HepG2 (cell line): ENCODE data around the gene IL17RC. TPM values are rescaled to one million over a fixed set of nuclear protein-coding genes. Genes with fewer than 3 reads are reported as not detected.

Experiments
- FOXP1 ChIP-seq, 2 experiments: fragments of 450-650 bp in 1 of 2; IDR thresholded peaks; 2 replicates each; pipeline ENCODE4 v1.6.1; 2017 to 2018; ENCODE audit warnings: antibody characterized with exemption in 1 of 2
- HMG20A ChIP-seq: IDR thresholded peaks from 2 replicates; pipeline ENCODE4 v1.6.1; 2016; ENCODE audit warnings: borderline replicate concordance
- HNF4A ChIP-seq: sonication (generic); formaldehyde crosslinking; IDR thresholded peaks from 2 replicates; pipeline ENCODE4 v1.4.0; 2020; ENCODE audit warnings: missing genetic modification reagents
- HNF4G ChIP-seq, 2 experiments: sonication (generic) in 1 of 2; formaldehyde crosslinking in 1 of 2; IDR thresholded peaks; 2 replicates each; pipeline versions ENCODE4 v1.4.0 to v1.6.1; 2011 to 2020; ENCODE audit warnings: borderline replicate concordance in 2 of 2, low read depth in 2 of 2, mild to moderate bottlenecking in 2 of 2, low read length in 1 of 2, missing genetic modification reagents in 1 of 2, moderate library complexity in 1 of 2
- MED1 ChIP-seq: sonication (generic); formaldehyde crosslinking; IDR thresholded peaks from 2 replicates; pipeline ENCODE4 v1.4.0; 2020; ENCODE audit warnings: missing genetic modification reagents
- NCOA2 ChIP-seq: sonication (generic); formaldehyde crosslinking; IDR thresholded peaks from 2 replicates; pipeline ENCODE4 v1.8.0; 2022; ENCODE audit warnings: inconsistent platforms
- NR2F1 ChIP-seq, 2 experiments: fragments of 450-650 bp in 1 of 2; formaldehyde crosslinking in 1 of 2; IDR thresholded peaks; 2 replicates each; pipeline versions ENCODE4 v1.5.0 to v1.6.1; 2016 to 2020; ENCODE audit warnings: mild to moderate bottlenecking in 1 of 2, missing compliant biosample characterization in 1 of 2, missing genetic modification reagents in 1 of 2, moderate library complexity in 1 of 2
- RARA ChIP-seq: IDR thresholded peaks from 2 replicates; pipeline ENCODE4 v1.6.1; 2016; ENCODE audit warnings: missing genetic modification reagents, missing compliant biosample characterization
- RCOR2 ChIP-seq: IDR thresholded peaks from 2 replicates; pipeline ENCODE4 v1.6.1; 2016; ENCODE audit warnings: missing biosample characterization, missing genetic modification reagents
- RXRB ChIP-seq: IDR thresholded peaks from 2 replicates; pipeline ENCODE4 v1.6.1; 2016; ENCODE audit warnings: borderline replicate concordance, missing genetic modification reagents, missing compliant biosample characterization
- SOX13 ChIP-seq, 3 experiments: fragments of 450-650 bp in 1 of 3; sonication (generic) in 1 of 3; formaldehyde crosslinking in 1 of 3; IDR thresholded peaks in 2 of 3; conservative IDR thresholded peaks in 1 of 3; 2 replicates each; pipeline versions ENCODE4 v1.5.0 to v1.6.1; 2016 to 2020; ENCODE audit warnings: antibody characterized with exemption in 1 of 3, mild to moderate bottlenecking in 1 of 3, missing compliant biosample characterization in 1 of 3, missing genetic modification reagents in 1 of 3, moderate library complexity in 1 of 3
- SOX6 ChIP-seq, 2 experiments: fragments of 450-650 bp in 1 of 2; sonication (generic) in 1 of 2; formaldehyde crosslinking in 1 of 2; IDR thresholded peaks; 2 replicates each; pipeline versions ENCODE4 v1.4.0 to v1.6.1; 2017 to 2020; ENCODE audit warnings: antibody characterized with exemption in 1 of 2, mild to moderate bottlenecking in 1 of 2, missing genetic modification reagents in 1 of 2
- TBX3 ChIP-seq: fragments of 450-650 bp; IDR thresholded peaks from 2 replicates; pipeline ENCODE4 v1.6.1; 2017; ENCODE audit warnings: antibody characterized with exemption, mild to moderate bottlenecking, inconsistent platforms, borderline replicate concordance
- TEAD3 ChIP-seq: optimal IDR thresholded peaks from 2 replicates; pipeline ENCODE3; 2016; ENCODE audit warnings: borderline replicate concordance
- ZBTB7A ChIP-seq: sonication (generic); formaldehyde crosslinking; IDR thresholded peaks from 2 replicates; pipeline ENCODE4 v1.8.0; 2022; ENCODE audit warnings: mild to moderate bottlenecking, missing genetic modification reagents
- ZNF292 ChIP-seq: sonication (generic); formaldehyde crosslinking; IDR thresholded peaks from 2 replicates; pipeline ENCODE4 v1.8.1; 2022; ENCODE audit warnings: mild to moderate bottlenecking, low read depth, missing genetic modification reagents, borderline replicate concordance
- ZNF432 ChIP-seq: sonication (generic); formaldehyde crosslinking; IDR thresholded peaks from 2 replicates; pipeline ENCODE4 v1.5.0; 2020; ENCODE audit warnings: missing genetic modification reagents, mild to moderate bottlenecking, borderline replicate concordance
- ZNF768 ChIP-seq: sonication (generic); formaldehyde crosslinking; IDR thresholded peaks from 2 replicates; pipeline ENCODE4 v1.4.0; 2020; ENCODE audit warnings: missing genetic modification reagents
- polyA plus RNA-seq, 8 experiments: library from polyadenylated mRNA; depleted of rRNA in 3 of 8; stranded (reverse) in 7 of 8; unstranded in 1 of 8; fragments of >200 nt; fragmentation: Illumina TruSeq in 4 of 8; extraction: Trizol in 4 of 8; gene quantifications; 2 replicates each; pipeline versions ENCODE4 v1.2.1 to v1.2.3, GENCODE V29; 2011 to 2016; ENCODE audit warnings: low read depth in 4 of 8, missing spikeins in 1 of 8, mixed read lengths in 1 of 8; ENCODE audit not compliant: insufficient read depth in 1 of 8
- total RNA-seq, 5 experiments: library from RNA; depleted of rRNA; stranded (reverse); fragments of >200 nt; fragmentation: Illumina TruSeq; extraction: Trizol; gene quantifications; 2 replicates each; pipeline ENCODE4 v1.2.3, GENCODE V29; 2016; ENCODE audit warnings: low read depth in 1 of 5
- TF ChIP-seq, protein P1 (sequence below): IDR thresholded peaks from 2 replicates; pipeline ENCODE4 v1.6.1; 2016; ENCODE audit warnings: low read depth, borderline replicate concordance
- TF ChIP-seq, protein P2 (sequence below): IDR thresholded peaks from 2 replicates; pipeline ENCODE4 v1.6.1; 2016; ENCODE audit warnings: missing compliant biosample characterization, missing genetic modification reagents, borderline replicate concordance
- TF ChIP-seq, protein P3 (sequence below): IDR thresholded peaks from 2 replicates; pipeline ENCODE4 v1.6.1; 2012; ENCODE audit warnings: low read depth, low read length, improper control_type of control experiment

Gene IL17RC
- total and polyA plus RNA-seq, 2 of the 13 experiments (the other 11 are each of a cell fraction or from before 2014, with no cell fraction given) = 20.7 to 24.0 TPM

DNA sequence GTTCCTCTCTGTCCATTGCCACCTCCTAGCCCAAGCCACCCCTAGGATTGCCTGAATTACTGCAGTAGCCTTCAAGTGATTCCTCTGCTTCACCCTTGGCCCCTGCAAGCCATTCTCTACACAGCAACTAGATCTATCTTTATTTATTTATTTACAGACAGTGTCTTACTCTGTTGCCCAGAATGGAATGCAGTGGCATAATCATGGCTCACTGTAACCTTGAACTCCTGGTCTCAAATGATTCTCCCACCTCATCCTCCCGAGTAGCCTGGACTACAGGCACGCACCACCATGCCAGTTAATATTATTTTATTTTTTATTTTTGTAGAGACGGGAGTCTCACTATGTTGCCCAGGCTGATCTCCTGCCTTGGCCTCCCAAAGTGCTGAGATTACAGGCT is 28.4 kb upstream of the IL17RC start (continued):
- TF ChIP-seq MED1 (CRISPR knock-in tag) (peak; percentile 50), ZNF432 (no peak), HNF4A (CRISPR knock-in tag) (peak; percentile 57; the same call in 1 of the 2 replicates), NCOA2 (CRISPR knock-in tag) (0 out of 2 replicates have a peak, but pooled peaks have one; percentile 28), HMG20A (CRISPR knock-in tag) (peak; percentile 15; the same call in 1 of the 2 replicates), SOX13 (IDR thresholded peaks at IDR 0.05) (no peak), SOX13 (CRISPR knock-in tag; conservative IDR thresholded peaks at IDR 0.05 in 1 of 2, IDR thresholded peaks at IDR 0.05 in 1 of 2) (peak in 1 of 2 experiments; percentile 37; a peak in 1 of 4 replicates), TBX3 (0 out of 2 replicates have a peak, but pooled peaks have one; percentile 20), ZBTB7A (no peak), NR2F1 (CRISPR knock-in tag; IDR thresholded peaks at IDR 0.05) (peak in 1 of 2 experiments; percentile 58; a peak in 1 of 4 replicates), FOXP1 (IDR thresholded peaks at IDR 0.05) (0 out of 2 replicates have a peak, but pooled peaks have one; percentile 18), FOXP1 (CRISPR knock-in tag; IDR thresholded peaks at IDR 0.05) (peak; percentile 63), SOX6 (IDR thresholded peaks at IDR 0.05) (no peak), SOX6 (CRISPR knock-in tag; IDR thresholded peaks at IDR 0.05) (0 out of 2 replicates have a peak, but pooled peaks have one; percentile 10), HNF4G (IDR thresholded peaks at IDR 0.05; ENCODE audit: borderline replicate concordance, low read depth, low read length) (peak; percentile 18; the same call in 1 of the 2 replicates), HNF4G (CRISPR knock-in tag; IDR thresholded peaks at IDR 0.05; ENCODE audit: borderline replicate concordance, low read depth) (no peak), RXRB (peak; percentile 42; the same call in 1 of the 2 replicates), ZNF768 (CRISPR knock-in tag) (no peak), RCOR2 (0 out of 2 replicates have a peak, but pooled peaks have one; percentile 48), ZNF292 (CRISPR knock-in tag) (no peak), RARA (CRISPR knock-in tag) (peak; percentile 78), TEAD3 (CRISPR knock-in tag) (peak; percentile 54)
- TF ChIP-seq, protein P1, sequence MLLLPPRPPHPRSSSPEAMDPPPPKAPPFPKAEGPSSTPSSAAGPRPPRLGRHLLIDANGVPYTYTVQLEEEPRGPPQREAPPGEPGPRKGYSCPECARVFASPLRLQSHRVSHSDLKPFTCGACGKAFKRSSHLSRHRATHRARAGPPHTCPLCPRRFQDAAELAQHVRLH (CRISPR knock-in tag) = 0 out of 2 replicates have a peak, but pooled peaks have one; percentile 46
- TF ChIP-seq, protein P2, sequence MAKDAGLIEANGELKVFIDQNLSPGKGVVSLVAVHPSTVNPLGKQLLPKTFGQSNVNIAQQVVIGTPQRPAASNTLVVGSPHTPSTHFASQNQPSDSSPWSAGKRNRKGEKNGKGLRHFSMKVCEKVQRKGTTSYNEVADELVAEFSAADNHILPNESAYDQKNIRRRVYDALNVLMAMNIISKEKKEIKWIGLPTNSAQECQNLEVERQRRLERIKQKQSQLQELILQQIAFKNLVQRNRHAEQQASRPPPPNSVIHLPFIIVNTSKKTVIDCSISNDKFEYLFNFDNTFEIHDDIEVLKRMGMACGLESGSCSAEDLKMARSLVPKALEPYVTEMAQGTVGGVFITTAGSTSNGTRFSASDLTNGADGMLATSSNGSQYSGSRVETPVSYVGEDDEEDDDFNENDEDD = no peak
- TF ChIP-seq, protein P3, sequence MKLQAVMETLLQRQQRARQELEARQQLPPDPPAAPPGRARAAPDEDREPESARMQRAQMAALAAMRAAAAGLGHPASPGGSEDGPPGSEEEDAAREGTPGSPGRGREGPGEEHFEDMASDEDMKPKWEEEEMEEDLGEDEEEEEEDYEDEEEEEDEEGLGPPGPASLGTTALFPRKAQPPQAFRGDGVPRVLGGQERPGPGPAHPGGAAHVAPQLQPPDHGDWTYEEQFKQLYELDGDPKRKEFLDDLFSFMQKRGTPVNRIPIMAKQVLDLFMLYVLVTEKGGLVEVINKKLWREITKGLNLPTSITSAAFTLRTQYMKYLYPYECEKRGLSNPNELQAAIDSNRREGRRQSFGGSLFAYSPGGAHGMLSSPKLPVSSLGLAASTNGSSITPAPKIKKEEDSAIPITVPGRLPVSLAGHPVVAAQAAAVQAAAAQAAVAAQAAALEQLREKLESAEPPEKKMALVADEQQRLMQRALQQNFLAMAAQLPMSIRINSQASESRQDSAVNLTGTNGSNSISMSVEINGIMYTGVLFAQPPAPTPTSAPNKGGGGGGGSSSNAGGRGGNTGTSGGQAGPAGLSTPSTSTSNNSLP = 0 out of 2 replicates have a peak, but pooled peaks have one; percentile 32
